ENCODE data around the gene WDR86. TPM values are rescaled to one million over a fixed set of nuclear protein-coding genes. Genes with fewer than 3 reads are reported as not detected.

Gene WDR86
- total RNA-seq, 1 donor from 2014 or later = 0.41 TPM

DNA sequence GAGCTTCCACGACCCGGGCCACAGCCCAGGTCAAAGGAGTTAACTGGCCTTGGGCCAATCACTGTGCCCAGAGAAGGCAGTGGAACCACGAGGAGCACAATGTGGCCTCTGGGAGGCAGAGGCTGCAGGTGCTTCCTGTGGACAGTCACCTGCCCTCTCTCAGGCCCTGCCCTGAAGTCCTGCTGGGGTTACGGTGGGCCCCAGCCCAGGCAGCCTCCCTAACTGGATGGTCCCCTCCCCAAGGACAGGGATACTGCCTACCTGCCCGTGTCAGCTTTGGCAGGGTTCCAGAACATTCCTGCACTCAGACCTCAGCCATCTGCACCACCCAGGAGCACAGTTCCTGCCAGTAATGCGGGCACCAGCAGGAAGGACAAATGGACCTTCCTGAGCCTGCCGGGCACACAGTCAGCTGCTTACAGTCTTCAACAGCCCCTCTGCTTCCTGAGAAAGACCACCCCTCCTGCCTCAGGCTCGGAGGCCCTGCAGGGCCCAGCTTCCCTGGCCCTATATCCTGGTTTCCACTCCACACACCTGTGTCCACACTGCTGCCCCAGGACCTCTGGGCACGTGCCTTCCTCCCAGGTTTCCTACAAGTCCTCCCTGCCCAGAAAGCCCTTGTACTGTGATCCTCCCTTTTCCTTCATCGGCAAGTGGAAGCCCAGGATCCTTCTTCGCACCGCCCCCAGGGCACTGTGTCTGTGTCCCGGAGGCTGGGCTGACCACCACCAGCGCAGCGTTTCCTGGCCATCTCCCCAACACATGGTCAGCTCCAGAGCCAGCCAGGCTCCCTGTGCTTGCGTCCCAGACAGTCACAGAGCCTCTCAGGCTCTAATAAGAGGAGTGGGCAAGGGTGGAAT lies 23.3 kb downstream of the WDR86 start:
- ATAC-seq (no peak), DNase-seq (ENCODE audit: missing footprints) (no peak)
- intact Hi-C loops (cut with DNase I) = no loop called here

DNA sequence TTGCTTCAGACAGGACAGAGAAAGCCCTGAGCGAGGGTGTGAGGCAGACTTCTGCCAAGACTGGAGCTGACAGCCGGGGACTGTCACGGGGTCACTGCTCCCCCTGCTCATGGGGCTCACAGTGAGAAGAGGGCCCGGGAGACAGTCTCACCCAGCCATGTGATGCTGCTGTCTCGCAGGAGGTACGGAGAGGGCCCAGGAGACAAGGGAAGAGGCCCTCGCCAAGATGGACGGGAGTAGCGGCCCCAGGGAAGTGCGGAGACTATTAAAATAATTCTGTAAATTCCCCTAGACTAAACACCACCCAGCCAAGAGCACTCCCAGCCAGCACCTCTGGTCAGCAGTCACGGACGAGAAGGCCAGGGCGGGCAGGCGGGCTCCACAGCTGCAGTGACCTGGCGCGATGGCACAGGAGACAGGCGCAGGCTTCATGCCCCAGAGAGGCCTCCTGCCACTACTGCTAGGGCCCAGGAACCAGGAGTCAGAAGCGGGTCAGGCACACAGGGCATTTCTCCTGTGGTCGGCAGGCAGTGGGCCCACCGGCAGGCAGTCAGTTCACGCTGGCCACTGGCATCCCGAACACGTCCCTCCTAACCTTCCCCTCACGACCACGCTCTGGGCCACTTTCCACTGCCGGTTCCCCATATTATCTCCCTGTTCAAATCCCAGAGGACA lies 24.1 kb downstream of the WDR86 start:
- no peak for DNase-seq (ENCODE audit: missing footprints)
- intact Hi-C loops (cut with DNase I) = no loop called here
- ATAC-seq = no peak

DNA sequence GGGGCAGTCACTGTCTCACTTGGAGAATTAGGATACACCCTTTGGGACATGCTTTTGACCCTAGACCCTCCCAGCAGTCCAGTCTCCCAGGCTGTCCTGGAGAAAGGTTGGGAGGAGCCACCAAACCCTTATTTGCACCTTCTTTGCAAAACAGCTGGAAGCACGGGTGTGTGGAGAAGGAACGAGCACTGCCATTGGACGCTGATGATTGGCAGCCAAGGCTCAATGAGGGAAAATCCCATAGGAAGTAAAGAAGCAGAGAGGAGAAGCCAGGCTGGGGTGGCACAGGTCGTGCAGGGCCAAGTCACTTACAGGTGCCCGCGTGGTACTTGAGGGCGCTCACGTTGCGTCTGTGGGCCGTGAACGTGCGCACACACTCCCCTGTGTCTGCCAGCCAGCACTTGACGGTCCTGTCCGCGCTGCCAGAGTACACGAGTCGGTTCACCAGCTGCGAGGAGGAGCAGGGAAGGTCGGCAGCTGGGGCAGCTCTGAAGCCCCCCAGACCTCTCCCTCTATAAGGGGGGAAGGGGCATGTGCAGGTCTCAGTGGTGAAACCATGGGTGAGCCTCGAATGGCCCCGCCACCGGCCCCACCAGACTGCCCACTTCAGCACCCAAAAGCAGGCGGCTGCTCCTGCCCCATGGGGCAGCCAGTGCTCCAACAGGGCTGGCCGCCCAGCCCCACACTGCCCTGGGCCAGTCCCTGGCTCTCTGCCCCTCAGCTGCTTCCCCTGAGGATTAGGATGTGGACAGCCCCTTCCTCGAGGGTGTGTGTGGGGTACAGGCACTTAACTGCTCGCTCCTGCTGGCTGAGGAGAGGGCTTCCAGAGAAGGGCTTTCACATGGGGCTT lies 24.8 kb downstream of the WDR86 start:
- ATAC-seq = no peak
- no peak for DNase-seq (ENCODE audit: missing footprints)
- intact Hi-C loops (cut with DNase I) = no loop called here

DNA sequence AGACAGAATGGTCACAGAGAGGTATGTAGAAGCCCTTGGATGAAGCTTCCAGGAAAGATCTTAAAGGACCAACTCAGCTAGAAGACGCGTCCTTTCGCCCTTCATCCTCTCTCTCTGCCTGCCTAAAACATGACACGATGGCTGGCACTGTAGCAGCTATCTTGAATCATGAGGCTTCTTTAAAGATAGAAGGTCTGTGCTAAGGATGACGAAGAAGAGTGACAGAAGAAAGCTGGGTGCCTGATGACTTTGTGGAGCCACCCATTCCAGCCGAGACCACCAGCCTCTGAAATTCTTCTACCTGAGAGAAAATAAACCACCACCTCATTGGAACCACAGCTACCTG lies 25.5 kb downstream of the WDR86 start:
- no peak for DNase-seq (ENCODE audit: missing footprints)
- intact Hi-C loops (cut with DNase I) = no loop called here

DNA sequence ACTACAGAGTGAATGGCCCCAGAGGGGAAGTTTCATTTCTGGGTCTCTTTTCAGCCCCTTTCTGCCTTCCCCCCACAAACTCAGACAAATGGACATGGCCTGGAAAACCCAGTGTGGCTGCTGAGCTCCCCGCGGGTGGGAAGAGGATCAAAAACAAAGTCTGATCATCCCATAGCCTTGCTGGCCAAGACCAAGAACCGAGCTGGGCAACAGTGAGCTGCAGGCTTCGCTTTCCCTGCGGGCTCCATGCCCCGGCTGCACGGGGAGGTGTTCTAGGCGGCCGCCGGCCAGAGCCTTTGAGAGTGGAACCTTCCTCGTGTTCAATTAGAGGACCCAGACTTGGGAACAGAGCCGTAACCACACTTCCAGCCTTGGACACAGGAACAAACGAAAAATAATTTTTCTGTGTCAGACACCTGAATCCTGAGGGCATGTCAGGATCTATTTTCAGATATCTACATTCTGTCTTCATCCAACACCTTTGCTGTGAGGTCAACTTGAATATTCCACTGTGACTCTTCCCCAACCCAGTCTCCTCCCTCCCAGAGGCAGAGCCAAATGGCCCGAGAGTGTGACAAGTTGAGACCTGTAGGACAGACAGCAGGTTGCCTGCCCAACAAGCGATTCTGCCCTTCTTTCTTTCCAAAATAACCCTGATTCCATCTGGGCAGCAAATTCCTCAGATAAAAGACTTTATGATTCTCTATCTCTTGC lies 26.0 kb downstream of the WDR86 start:
- no peak for ATAC-seq
- intact Hi-C loops (cut with DNase I) = no loop called here
- DNase-seq (ENCODE audit: missing footprints) = no peak

More for the DNA sequence above, 25.5 kb downstream of the WDR86 start:
- ATAC-seq = no peak

DNA sequence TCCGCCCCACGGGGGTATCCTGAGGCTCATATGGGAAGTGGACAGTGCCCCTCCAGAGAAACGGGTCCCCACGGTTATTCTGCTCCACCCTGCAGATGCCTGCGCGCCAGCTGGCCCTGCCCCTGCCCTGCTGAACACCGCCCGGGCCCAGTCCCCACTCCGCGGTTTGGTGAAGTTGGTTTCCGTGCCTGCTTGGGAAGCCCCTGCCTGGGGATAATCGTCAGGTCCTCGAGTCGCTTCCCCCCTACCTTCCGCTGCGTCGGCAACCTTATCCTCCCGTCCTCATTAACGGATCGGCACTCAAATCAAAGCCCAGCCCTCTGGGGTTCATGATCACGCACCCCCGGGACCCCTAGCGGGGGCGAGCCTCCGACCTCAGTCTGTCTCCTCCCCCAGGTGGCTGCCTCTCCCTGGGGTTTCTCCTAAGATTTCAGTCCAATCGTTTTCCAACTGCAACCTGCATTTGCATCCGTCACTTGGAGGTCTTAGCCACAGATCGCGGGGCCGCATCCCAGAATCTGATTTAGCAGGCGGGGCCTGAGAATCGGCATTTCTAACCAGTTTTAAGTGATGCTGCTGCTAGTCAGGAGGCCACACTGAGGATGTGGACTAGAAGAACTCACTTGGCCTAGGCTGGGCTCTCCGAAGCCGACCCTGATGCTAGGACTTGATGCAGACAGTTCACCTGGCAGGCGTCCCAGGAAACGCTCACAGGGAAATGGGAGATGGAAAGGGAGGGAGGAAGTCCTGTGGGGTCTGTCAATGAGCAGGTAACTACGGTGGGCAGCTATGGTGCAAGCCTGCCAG lies 27.6 kb downstream of the WDR86 start:
- no peak for ATAC-seq
- intact Hi-C loops (cut with DNase I) = no loop called here
- DNase-seq (ENCODE audit: missing footprints) = no peak

DNA sequence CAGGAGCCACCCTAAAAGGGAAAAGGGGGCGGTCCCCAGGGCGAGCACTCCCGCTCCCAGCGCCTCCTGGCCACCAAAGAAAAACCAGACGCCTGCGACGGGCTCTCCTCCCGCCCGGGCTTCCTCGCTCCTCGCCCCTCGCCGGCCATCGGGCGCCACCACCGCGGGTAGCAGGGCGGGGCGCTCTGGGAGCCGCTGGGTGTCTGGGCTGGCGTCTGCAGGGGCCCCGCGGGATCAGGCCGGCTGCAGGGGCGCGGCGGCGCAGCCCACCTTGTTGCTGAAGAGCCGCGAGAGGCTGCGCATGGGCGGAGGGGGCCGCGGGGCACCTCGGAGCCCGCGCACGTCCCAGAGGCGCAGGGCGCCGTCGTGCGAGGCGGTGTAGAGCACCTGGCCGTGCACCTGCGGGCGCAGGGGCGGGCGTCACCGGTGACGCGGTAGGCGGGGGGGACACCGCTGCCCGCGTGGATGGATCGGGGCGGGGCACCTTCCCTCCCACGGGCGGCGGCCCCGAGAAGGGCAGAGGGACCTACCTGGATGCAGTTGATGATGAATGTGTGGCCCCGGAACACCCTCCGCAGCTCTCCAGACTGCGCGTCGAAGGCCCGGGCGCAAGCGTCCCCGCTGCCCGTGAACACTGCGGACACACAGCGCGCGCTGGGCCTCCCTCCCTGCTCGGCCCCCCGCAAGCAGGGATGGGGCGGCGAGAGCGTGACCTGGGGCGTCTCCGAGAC lies 28.3 kb downstream of the WDR86 start:
- DNase-seq (ENCODE audit: missing footprints) (no peak), ATAC-seq (no peak)
- intact Hi-C loops (cut with DNase I) = no loop called here

DNA sequence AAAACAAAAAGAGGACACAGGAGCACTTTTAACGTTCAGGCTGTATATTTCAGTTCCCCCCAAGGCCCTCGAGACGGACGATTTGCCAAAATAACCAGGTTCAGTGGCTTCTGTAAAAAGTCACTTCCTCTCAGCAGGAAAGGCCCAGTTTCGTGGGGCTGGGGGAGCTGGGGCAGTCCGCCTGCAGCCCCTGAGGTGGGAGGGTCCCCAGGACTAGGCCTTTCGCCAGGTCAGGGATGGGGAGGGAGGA lies 28.8 kb downstream of the WDR86 start:
- intact Hi-C loops (cut with DNase I) = no loop called here
- ATAC-seq = no peak
- no peak for DNase-seq (ENCODE audit: missing footprints)

DNA sequence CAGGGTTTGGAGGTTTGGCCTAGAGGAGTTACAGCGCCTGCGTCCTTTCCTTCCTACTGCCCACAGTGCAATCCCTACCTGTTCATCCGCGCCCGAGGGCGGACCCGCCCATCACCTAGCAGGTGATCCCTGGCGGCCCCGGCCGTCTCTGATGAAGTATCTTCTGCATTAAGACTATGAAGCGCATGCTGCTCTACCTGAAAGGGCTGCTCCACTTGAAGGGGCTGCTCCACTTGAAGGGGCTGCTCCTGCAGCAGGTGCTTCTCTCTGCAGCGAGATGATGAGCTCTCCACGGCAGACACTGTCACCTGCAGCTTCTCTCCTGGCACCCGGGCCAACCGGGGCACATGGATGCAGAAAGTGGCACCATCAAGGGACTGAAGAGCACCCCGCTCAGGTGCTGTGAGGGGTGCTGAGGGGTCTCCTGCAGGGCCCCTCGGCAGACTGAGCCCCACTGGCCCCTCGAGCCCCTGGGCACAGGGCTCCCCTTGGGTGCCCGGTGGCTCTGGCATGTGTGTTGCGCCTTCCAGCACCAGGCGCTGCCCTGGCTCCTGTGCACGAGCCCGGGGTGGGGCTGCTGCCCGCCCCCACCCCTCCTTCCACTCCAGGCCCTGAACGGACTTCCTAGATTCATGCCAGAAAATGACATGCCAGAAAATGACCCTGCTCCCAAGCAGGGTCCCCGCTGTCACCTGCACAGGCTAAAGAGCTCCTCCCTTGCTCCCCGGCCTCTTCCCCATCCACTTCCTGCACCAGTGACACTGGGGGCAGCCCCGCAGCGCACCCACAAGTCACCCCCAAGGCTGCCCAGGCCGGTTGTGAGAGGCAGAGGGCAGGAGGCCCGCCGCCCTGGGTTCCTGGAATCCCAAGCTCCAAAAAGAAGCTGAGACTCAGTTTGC lies 29.4 kb downstream of the WDR86 start:
- no peak for ATAC-seq
- intact Hi-C loops (cut with DNase I) = no loop called here
- no peak for DNase-seq (ENCODE audit: missing footprints)

DNA sequence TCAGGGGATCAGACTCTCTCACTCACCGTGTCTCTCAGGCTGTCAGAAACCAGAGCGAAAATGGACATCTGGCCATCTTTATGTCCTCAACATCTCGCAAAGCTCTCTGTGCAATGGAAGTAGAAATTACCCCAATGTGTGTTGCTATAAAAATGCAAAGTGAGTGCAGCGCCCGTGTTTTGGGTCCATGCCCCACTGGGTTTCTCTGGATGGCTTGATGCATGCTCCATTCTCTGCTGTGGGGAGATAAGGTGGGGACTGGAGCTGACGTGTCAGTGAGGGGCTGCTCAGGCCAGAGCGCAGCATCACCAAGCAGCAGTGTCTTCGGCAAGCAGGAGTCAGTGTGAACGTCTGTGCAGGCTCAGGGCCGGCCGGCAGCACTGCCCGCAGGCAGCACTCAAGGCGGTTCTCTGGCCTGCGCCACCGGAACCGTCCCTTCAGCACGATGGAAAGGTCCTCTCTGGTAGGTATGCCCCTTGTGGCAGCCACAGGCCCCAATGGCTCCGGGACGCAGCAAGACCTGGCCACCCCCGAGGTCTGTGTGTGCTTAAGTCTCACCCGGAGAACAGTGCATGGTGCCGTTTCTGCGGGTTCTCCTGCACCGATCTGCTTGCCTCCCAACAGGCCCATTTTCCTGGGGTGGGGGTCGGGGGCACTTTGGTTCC lies 30.2 kb downstream of the WDR86 start:
- DNase-seq (ENCODE audit: missing footprints) (no peak), ATAC-seq (no peak)
- intact Hi-C loops (cut with DNase I) = no loop called here

DNA sequence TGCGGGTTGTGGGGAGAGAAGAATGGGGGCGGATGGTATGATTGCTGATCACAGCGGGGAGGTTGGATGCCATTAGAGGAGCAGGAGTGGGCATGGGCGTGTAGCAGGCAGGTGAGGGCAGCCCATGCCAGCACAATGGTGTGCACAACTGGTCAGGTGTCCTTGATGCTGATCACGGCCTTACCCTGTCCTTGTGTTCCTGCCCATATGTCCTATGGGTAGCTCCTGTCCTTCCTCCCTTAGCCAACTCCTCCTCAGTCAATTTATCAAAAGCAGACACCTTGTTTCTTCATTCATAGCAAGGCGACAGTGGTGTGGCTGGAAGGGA lies 30.7 kb downstream of the WDR86 start:
- ATAC-seq (no peak), DNase-seq (ENCODE audit: missing footprints) (no peak)
- intact Hi-C loops (cut with DNase I) = no loop called here

DNA sequence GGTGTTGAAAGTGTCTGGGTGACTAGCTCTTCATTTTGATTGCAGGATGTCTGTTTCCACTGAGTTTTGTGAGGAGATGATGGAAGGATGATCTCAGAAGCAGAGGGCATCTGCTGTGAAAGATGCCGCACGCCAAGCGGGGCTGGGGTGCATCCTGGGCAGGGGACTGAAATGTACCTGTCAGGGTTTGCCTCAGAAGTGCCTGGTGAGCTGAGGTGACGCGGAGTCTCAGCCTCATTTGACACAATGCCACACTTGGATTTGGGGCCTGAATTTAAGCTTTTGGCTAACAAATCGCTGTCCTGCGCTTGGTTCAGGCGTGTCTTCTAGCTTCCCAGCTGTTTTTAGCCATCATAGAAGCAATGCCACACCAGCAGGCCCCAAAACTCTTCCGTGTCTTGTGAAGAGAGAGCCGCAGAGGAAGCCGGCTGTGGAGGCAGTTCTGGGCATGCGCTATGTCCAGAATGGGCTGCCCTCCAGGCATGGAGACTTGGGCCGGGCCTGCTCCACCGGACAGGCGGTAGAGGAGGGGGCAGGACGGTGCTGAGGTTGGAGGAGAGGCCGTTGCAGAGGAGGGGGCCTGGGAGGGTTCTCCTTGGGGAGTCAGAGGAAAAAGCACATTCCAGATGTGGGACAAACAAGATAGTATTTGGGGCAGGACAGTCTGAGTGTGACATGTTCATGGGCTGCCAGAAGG lies 31.2 kb downstream of the WDR86 start:
- ATAC-seq (no peak), DNase-seq (ENCODE audit: missing footprints) (no peak)
- intact Hi-C loops (cut with DNase I) = no loop called here

DNA sequence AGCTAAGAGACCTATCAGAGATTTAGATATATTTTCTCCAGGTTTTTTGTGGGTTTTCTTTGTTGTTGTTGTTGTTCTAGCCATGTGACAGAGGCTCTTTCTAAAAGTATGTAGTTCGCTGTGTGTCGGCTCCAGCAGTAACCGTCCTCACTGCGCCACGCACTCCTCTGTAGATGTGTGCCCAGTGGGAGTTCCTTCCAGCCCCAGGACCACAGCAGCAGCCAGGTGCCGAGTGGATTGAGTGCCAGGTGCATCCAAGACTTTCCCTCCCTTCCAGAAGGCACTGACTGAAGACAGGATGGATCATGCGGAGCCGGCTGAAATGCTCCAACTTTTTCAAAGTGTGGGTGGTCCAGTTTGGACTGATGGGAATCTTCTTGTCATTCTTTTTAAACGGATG lies 31.8 kb downstream of the WDR86 start:
- DNase-seq (ENCODE audit: missing footprints) (no peak), ATAC-seq (no peak)
- intact Hi-C loops (cut with DNase I) = no loop called here

DNA sequence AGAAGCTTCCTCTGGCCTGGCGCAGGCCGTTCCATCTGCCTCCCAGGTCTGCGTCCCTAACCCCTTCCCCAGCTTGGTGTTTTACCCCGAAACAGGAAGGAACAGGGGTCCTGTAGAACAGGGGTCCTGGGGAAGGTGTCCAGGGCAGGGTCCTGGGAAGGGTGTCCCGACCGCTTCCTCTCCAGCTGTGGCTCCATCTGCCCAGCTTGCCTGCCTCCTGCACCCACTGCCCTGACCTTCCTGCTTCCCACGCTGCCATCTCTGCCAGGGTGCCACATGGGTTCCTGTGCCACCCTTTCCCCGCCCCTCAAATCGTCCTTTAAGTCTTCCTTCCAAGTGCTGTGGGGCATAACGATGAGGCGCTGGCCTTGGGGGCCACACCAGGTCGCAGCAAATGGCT lies 32.4 kb downstream of the WDR86 start:
- no peak for ATAC-seq
- intact Hi-C loops (cut with DNase I) = no loop called here
- DNase-seq (ENCODE audit: missing footprints) = no peak

DNA sequence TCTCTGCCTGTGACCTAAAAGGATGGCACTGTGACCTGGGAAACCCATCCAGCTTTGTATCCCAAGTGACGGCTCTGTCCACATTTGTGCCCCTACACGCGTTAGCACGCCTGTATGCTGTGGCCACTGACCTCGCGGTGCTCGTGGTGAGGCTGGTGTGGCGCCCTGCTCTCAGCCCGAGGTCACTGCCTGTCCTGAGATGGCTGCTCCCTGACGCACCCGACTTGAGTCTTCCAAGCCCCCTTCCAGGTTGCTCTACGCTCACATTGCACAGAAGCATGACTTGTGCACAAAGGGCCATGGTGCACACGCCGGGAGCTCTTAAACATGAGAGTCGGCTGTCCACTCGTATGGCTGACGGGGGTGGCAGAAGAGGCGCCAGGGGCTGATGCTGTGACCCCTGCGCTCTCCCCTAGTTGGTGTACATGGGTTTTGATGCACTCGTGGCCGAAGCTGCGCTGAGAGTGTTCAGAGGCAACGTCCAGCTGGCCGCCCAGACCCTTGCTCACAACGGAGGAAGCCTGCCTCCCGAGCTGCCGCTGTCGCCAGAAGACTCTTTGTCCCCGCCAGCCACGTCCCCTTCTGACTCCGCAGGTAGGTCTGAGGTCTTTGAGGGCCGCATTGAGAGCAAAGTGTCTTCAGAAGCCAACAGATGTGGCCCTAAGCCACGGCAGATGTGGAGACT lies 33.5 kb downstream of the WDR86 start:
- intact Hi-C loops (cut with DNase I) = no loop called here
- DNase-seq (ENCODE audit: missing footprints) (no peak), ATAC-seq (no peak)

Data from Right ventricle myocardium inferior (tissue), 1 donor.